NK-92 treated with Interleukin-12 subunit alpha and Interleukin-12 subunit beta, amount 100 ng/mL, for 24 hours (cell line): ENCODE data around the gene FCN2.

Experiments
- DNase-seq: peaks from one replicate; lab custom pipeline; 2025; lab: John Stamatoyannopoulos, UW

FCN2 gene

GRCh38 chr9:134933076-134933659, 52.6 kb downstream of the FCN2 start:
- no peak for DNase-seq

GRCh38 chr9:134935056-134935640, 54.5 kb downstream of the FCN2 start:
- no peak for DNase-seq

GRCh38 chr9:134935701-134936345, 55.2 kb downstream of the FCN2 start:
- no peak for DNase-seq

GRCh38 chr9:134936346-134937163, 55.9 kb downstream of the FCN2 start:
- no peak for DNase-seq
